Activated CD4-positive, CD25-positive, alpha-beta regulatory T cell treated with anti-CD3 and anti-CD28 coated beads, Interleukin-2, amount 50 U/mL, for 16 hours (primary cell): ENCODE results near the gene FAM50B.
"Not testable (repeated sequence)": the region's sequence is repeated elsewhere in the genome, so short reads cannot be mapped to it uniquely, and the experiment has no call there.

Experiments used
- DNase-seq: peaks from one replicate; pipeline ENCODE4 v3.0.0-alpha.2; 2020; ENCODE audit warnings: low read depth, low spot score

The FAM50B gene

GRCh38 chr6:3847521-3847920, 1.7 kb upstream of the FAM50B start:
- DNase-seq = no peak

DNA sequence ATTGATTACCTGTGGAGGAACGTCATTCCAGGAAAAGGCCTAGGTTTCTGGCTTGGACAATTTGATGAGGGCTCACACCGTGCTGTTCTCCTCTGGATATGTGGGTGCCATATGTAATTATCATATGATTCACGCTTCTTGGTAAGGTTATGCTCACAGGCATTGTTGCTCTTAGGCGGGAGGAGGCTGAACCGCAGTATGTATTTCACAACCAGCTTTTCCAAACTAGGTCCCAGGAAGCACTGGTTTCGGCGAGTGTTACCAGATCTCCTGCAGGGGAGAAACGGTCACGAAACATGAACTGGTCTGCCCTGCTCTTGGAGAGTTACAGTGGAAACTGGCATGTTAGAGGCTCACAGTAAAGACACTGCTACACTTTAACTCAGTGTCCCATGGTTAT, 793 bp upstream of the FAM50B start:
- DNase-seq = no peak

DNA sequence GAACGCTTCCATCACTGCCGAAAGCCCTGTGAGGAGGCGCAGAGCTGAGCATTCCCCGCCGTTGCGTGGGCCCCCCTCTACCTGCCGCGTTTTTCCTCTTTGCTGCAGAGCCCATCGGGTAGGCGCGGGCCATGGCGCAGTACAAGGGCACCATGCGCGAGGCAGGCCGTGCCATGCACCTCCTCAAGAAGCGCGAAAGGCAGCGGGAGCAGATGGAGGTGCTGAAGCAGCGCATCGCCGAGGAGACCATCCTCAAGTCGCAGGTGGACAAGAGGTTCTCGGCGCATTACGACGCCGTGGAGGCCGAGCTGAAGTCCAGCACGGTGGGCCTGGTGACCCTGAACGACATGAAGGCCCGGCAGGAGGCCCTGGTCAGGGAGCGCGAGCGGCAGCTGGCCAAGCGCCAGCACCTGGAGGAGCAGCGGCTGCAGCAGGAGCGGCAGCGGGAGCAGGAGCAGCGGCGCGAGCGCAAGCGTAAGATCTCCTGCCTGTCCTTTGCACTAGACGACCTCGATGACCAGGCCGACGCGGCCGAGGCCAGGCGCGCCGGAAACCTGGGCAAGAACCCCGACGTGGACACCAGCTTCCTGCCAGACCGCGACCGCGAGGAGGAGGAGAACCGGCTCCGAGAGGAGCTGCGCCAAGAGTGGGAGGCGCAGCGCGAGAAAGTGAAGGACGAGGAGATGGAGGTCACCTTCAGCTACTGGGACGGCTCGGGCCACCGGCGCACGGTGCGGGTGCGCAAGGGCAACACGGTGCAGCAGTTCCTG, 693 bp downstream of the FAM50B start:
- DNase-seq = no peak

- peak; percentile 26 for DNase-seq
Measured at GRCh38 chr6:3850451-3851203, 1.5 kb downstream of the FAM50B start.

GRCh38 chr6:3851839-3852238, 2.7 kb downstream of the FAM50B start:
- no peak for DNase-seq

GRCh38 chr6:3852391-3852790, 3.2 kb downstream of the FAM50B start:
- DNase-seq = no peak

DNA sequence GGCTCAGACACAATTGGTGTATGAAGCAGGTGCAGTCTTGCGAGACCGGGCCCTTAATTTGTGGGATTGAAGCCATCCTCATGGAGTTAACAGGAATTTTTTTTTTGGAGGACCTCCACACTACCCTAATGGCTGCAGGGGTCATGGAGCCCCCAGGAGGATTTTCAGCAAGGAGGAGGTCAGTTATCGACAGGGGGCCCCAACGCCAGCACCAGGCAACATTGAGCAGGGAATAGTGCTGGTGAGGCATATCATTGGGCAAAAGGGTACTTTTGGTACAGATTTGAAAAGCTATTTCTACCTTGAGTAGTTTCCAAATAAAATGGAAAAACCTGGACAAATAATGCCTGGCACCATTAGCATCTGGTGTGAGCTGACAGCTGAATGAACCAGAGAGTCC, 6.7 kb downstream of the FAM50B start:
- DNase-seq = no peak

DNA sequence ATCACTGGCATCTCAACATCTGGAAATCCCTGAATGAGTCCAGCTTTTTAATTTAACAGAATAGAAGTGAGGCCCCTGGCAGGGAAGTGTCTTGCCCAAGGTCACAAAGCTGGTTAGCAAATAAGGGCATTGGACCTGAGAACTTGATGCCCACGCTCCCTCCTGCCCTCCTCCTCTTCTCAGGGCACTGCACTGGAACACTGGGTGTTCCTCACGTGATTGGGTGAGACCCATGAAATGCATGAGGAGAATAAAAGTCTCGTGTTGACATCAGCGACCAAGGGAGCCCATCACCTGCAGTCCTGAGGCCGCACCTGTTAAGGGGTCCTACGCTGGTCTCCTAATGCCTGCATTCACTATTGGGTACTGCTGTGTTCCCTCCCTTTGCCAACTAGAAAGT, 7.4 kb downstream of the FAM50B start:
- DNase-seq = no peak

DNA sequence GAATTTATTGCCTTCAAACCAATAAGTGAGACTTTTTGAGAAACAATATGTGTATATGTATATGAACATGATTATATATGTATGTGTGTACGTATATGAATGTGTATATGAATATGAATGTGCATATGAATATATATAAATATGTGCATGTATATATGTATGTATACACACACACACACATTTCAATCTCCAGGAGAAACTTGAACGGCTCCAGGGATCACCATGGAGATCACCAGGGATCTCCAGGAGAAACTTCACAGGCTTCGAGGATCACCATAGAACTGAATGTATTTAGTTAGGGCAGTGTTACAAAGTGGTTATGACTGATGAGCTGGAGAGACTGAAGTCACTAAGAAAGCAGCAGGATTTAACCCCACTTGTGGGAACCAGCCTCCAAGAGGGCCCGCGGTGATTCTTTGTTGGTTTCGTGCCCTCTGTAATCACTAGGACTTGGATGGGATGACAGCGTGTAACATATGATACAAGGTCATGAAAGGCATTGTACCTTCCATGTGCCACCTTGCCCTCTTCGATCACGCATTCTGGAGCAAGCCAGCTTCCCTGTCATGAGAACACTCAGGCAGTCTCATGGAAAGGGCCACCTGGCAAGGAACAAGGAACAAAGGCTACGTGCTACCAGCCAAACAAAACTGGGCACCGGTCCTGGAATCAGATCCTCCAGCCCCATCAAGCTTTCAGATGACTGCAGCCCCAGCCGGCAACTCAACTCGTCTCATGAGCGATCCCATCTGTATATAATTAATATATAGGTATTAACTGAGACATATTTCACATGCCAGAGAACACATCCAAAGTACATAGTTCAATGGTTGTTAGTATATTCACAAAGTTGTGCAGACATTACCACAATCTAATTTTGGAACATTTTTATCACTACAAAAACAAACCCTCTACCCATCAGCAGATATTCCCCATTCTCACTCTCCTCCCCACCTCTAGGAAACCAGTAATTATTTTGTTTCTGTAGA, 8.6 kb downstream of the FAM50B start:
- no peak for DNase-seq

GRCh38 chr6:3859878-3860552, 10.8 kb downstream of the FAM50B start:
- DNase-seq = no peak

- DNase-seq = no peak
Measured at GRCh38 chr6:3861424-3861823, 12.3 kb downstream of the FAM50B start.

DNA sequence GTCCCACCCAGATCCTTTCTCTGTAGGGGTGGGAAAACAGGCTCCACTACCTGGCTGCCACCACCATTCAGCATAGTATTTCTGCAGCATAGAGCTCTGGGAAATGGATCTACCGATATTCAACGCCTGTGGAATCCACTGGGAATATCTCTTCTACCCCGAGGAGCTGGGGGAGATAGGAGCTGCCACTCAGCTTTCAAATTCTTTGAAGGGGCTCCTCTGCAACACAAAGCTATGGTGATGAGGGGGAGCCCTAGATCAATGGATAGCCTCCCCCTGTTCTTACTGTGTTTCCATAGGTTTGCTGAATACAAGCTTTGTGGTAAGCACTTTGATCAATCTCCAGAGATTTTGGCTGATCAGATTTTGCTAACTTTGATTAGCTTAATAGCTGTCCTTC, 12.9 kb downstream of the FAM50B start:
- DNase-seq = no peak

- not testable (repeated sequence) for DNase-seq
Measured at GRCh38 chr6:3863322-3863721, 14.1 kb downstream of the FAM50B start.

GRCh38 chr6:3865463-3865862, 16.3 kb downstream of the FAM50B start:
- no peak for DNase-seq

DNA sequence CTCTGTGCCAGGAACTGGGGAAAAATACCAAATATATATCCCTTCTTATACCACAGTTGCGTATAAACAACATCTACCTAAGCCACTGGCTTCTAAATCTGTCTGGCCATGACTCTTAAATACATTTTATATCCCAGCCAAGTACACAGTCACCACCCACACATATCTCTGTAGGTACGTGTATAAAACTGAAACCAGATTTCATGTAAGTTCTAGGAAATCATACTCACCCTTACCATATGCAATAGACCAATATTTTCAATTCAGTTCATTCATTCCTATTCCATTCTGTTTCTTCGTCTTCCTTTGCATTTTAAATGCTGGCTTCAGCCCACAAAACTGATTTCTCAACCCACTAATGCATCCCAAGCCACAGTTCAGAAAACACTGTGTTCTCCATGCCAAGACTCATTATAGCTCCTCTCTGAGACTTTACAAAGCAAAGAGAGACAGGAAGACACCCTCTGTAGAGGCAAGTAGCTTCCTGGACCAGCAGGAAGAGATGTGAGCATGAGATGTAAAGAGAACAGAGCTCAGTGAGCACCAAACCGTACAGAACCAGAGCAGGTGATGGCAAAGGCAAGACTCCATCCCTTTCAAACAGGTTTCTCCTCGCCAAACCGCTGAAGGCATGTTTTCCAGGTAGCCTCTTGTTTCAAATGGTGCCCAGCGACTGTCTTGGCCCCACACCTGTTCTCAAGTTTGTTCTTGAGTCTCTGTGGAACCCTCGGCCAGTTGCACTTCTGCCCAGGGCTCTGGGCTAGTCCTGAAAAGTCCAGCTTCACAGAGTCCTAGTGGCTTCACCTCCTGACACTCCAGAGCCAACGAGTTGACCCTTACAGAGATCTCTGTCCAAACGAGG, 18.7 kb downstream of the FAM50B start:
- no peak for DNase-seq

- DNase-seq = no peak
Measured at GRCh38 chr6:3868544-3868943, 19.4 kb downstream of the FAM50B start.

- no peak for DNase-seq
Measured at GRCh38 chr6:3869284-3869631, 20.1 kb downstream of the FAM50B start.

DNA sequence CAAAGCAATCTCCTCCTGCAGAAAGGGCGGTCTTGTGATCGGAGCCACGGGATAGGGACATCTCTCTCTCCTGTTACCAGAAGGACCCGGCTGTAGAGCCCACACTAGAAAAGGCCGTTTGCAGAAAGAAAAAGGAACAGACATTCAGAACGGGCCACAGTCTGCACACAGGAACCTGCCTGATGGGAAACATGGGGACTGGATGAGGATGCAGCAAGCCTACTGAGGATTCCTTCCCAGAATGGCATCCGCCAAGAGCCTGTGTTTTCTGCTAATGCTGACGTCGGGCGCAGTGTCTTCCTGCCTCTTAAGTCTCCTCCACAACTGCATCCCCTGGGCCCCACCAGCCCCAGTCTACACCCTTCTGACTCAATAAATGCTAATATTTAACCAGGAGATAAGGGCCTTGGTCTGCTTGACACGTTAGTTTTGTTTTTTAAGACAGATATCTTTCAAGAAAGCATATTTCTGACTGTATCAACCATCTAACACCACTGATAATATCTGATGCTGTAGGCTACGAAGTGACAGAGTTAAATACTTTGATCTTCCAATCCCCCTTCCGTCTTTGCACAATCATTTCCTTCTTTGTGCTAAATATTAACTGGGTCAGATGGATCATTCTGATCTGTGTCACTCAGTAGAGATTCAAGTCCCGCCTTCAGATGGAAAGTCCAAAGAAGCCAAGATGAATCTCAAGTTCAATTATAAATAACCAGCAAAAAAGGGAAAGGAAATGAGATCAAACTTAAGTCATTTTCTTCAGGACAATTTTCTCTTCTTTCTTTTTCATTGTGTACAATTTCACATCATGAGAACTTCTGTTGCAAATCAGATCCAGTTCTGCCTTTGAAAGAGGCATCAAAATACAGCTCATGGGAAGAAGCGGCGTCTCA, 20.7 kb downstream of the FAM50B start:
- DNase-seq = peak; percentile 12

- no peak for DNase-seq
Measured at GRCh38 chr6:3870528-3870925, 21.4 kb downstream of the FAM50B start.

GRCh38 chr6:3871515-3871914, 22.3 kb downstream of the FAM50B start:
- DNase-seq = no peak
